Measurements from ENCODE around the gene IGFN1. TPM values are rescaled to one million over a fixed set of nuclear protein-coding genes. Genes with fewer than 3 reads are reported as not detected.

IGFN1 gene
- total and polyA plus RNA-seq, 2 experiments from 2014 or later = not detected

DNA sequence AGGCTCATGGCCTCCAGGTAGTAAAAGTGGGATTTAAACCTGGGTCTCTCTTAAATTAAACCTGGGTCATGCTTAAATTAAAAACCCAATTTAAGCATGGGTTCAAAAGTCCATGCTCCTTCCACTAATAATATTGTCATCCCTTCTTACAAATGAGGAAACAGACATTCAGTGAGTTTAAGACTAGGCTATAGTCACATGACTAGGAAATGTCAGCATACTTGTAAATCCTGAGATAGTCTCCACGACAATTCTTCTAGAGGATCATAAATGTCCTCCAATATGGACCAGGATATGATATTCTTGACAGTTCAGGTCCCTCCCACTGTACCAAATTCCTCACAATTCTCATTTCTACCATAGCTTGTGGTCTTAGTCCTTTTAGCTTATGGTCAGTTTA is 10.5 kb upstream of the IGFN1 start:
- H3K4me3 Mint-ChIP-seq = no peak overlapping the region
- DNase-seq (ENCODE audit: low spot score) = no peak
- peaks cover 8% of the 10 kb centered on the region; the same call in 2 of the 3 replicates for H3K9me3 Mint-ChIP-seq
- no peaks in the 10 kb centered on the region for H3K9me2 ChIP-seq (ENCODE audit: insufficient read depth)
- H3K4me2 ChIP-seq = no peak overlapping the region
- H4K20me1 ChIP-seq (replicated peaks; ENCODE audit: insufficient read depth) = no peaks in the 10 kb centered on the region
- H3K27me3 ChIP-seq (ENCODE audit: insufficient read depth) = no peaks in the 10 kb centered on the region
- TF ChIP-seq ZNF331 (CRISPR knock-in tag; IDR thresholded peaks at IDR 0.05; ENCODE audit: low read depth) (no peak), EZH2 (IDR thresholded peaks at IDR 0.05; ENCODE audit: low read depth, unreplicated experiment) (no peak)
- TF ChIP-seq, protein P1, sequence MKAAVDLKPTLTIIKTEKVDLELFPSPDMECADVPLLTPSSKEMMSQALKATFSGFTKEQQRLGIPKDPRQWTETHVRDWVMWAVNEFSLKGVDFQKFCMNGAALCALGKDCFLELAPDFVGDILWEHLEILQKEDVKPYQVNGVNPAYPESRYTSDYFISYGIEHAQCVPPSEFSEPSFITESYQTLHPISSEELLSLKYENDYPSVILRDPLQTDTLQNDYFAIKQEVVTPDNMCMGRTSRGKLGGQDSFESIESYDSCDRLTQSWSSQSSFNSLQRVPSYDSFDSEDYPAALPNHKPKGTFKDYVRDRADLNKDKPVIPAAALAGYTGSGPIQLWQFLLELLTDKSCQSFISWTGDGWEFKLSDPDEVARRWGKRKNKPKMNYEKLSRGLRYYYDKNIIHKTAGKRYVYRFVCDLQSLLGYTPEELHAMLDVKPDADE (IDR thresholded peaks at IDR 0.05) = no peak
- TF ChIP-seq, protein P2, sequence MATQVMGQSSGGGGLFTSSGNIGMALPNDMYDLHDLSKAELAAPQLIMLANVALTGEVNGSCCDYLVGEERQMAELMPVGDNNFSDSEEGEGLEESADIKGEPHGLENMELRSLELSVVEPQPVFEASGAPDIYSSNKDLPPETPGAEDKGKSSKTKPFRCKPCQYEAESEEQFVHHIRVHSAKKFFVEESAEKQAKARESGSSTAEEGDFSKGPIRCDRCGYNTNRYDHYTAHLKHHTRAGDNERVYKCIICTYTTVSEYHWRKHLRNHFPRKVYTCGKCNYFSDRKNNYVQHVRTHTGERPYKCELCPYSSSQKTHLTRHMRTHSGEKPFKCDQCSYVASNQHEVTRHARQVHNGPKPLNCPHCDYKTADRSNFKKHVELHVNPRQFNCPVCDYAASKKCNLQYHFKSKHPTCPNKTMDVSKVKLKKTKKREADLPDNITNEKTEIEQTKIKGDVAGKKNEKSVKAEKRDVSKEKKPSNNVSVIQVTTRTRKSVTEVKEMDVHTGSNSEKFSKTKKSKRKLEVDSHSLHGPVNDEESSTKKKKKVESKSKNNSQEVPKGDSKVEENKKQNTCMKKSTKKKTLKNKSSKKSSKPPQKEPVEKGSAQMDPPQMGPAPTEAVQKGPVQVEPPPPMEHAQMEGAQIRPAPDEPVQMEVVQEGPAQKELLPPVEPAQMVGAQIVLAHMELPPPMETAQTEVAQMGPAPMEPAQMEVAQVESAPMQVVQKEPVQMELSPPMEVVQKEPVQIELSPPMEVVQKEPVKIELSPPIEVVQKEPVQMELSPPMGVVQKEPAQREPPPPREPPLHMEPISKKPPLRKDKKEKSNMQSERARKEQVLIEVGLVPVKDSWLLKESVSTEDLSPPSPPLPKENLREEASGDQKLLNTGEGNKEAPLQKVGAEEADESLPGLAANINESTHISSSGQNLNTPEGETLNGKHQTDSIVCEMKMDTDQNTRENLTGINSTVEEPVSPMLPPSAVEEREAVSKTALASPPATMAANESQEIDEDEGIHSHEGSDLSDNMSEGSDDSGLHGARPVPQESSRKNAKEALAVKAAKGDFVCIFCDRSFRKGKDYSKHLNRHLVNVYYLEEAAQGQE (IDR thresholded peaks at IDR 0.05; ENCODE audit: unreplicated experiment) = no peak
- TF ChIP-seq, protein P3, sequence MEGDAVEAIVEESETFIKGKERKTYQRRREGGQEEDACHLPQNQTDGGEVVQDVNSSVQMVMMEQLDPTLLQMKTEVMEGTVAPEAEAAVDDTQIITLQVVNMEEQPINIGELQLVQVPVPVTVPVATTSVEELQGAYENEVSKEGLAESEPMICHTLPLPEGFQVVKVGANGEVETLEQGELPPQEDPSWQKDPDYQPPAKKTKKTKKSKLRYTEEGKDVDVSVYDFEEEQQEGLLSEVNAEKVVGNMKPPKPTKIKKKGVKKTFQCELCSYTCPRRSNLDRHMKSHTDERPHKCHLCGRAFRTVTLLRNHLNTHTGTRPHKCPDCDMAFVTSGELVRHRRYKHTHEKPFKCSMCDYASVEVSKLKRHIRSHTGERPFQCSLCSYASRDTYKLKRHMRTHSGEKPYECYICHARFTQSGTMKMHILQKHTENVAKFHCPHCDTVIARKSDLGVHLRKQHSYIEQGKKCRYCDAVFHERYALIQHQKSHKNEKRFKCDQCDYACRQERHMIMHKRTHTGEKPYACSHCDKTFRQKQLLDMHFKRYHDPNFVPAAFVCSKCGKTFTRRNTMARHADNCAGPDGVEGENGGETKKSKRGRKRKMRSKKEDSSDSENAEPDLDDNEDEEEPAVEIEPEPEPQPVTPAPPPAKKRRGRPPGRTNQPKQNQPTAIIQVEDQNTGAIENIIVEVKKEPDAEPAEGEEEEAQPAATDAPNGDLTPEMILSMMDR (conservative IDR thresholded peaks at IDR 0.05; ENCODE audit: low read depth in 2 of 2) = no peak
- TF ChIP-seq, protein P4, sequence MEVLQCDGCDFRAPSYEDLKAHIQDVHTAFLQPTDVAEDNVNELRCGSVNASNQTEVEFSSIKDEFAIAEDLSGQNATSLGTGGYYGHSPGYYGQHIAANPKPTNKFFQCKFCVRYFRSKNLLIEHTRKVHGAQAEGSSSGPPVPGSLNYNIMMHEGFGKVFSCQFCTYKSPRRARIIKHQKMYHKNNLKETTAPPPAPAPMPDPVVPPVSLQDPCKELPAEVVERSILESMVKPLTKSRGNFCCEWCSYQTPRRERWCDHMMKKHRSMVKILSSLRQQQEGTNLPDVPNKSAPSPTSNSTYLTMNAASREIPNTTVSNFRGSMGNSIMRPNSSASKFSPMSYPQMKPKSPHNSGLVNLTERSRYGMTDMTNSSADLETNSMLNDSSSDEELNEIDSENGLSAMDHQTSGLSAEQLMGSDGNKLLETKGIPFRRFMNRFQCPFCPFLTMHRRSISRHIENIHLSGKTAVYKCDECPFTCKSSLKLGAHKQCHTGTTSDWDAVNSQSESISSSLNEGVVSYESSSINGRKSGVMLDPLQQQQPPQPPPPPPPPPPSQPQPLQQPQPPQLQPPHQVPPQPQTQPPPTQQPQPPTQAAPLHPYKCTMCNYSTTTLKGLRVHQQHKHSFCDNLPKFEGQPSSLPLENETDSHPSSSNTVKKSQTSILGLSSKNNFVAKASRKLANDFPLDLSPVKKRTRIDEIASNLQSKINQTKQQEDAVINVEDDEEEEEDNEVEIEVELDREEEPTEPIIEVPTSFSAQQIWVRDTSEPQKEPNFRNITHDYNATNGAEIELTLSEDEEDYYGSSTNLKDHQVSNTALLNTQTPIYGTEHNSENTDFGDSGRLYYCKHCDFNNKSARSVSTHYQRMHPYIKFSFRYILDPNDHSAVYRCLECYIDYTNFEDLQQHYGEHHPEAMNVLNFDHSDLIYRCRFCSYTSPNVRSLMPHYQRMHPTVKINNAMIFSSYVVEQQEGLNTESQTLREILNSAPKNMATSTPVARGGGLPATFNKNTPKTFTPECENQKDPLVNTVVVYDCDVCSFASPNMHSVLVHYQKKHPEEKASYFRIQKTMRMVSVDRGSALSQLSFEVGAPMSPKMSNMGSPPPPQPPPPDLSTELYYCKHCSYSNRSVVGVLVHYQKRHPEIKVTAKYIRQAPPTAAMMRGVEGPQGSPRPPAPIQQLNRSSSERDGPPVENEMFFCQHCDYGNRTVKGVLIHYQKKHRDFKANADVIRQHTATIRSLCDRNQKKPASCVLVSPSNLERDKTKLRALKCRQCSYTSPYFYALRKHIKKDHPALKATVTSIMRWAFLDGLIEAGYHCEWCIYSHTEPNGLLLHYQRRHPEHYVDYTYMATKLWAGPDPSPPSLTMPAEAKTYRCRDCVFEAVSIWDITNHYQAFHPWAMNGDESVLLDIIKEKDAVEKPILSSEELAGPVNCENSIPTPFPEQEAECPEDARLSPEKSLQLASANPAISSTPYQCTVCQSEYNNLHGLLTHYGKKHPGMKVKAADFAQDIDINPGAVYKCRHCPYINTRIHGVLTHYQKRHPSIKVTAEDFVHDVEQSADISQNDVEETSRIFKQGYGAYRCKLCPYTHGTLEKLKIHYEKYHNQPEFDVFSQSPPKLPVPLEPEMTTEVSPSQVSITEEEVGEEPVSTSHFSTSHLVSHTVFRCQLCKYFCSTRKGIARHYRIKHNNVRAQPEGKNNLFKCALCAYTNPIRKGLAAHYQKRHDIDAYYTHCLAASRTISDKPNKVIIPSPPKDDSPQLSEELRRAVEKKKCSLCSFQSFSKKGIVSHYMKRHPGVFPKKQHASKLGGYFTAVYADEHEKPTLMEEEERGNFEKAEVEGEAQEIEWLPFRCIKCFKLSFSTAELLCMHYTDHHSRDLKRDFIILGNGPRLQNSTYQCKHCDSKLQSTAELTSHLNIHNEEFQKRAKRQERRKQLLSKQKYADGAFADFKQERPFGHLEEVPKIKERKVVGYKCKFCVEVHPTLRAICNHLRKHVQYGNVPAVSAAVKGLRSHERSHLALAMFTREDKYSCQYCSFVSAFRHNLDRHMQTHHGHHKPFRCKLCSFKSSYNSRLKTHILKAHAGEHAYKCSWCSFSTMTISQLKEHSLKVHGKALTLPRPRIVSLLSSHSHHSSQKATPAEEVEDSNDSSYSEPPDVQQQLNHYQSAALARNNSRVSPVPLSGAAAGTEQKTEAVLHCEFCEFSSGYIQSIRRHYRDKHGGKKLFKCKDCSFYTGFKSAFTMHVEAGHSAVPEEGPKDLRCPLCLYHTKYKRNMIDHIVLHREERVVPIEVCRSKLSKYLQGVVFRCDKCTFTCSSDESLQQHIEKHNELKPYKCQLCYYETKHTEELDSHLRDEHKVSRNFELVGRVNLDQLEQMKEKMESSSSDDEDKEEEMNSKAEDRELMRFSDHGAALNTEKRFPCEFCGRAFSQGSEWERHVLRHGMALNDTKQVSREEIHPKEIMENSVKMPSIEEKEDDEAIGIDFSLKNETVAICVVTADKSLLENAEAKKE (CRISPR knock-in tag; IDR thresholded peaks at IDR 0.05) = no peak
- H3K27ac ChIP-seq (ENCODE audit: low read depth) = no peak overlapping the region
- H3F3A ChIP-seq (replicated peaks; ENCODE audit: low read depth) = no peaks in the 10 kb centered on the region
- H2AFZ ChIP-seq = no peak overlapping the region
- H3K36me3 ChIP-seq (ENCODE audit: insufficient read depth) = no peaks in the 10 kb centered on the region
- peaks cover 6% of the 10 kb centered on the region for H3K27me3 Mint-ChIP-seq (ENCODE audit: insufficient read depth, low read depth, poor library complexity)
- H3K79me2 ChIP-seq (replicated peaks; ENCODE audit: insufficient read depth) = no peaks in the 10 kb centered on the region
- H3K4me1 ChIP-seq (ENCODE audit: insufficient read depth) = peaks cover 4% of the 10 kb centered on the region
- no peak for ATAC-seq
- H3K36me3 Mint-ChIP-seq (ENCODE audit: low read depth) = no peaks in the 10 kb centered on the region
- no peak overlapping the region for H3K27ac Mint-ChIP-seq
- no peak overlapping the region for H3K4me3 ChIP-seq
- peaks cover 17% of the 10 kb centered on the region for H3K4me1 Mint-ChIP-seq
